PC-3 (cell line): ENCODE results near the gene TNS3. TPM values are rescaled to one million over a fixed set of nuclear protein-coding genes. Genes with fewer than 3 reads are reported as not detected.
A peak's percentile ranks its signal among the peaks of the same experiment; 100 is the strongest.

ENCODE experiments used
- ATAC-seq: fragments of 200-7000 bp; cut with Tn5 transposase; 2 replicates; pipeline ENCODE4 v1.9.1; 2020; ENCODE audit warnings: mild to moderate bottlenecking, moderate library complexity
- BruUV-seq: library from RNA; stranded (reverse); fragments of 400-500 nt; replicated peaks from 2 replicates; lab custom pipeline; 2021; lab: Mats Ljungman, UMichigan
- CTCF ChIA-PET: fragments of 300-600 bp; sonication (Branson Sonifier 250); formaldehyde crosslinking; loops from one replicate; lab custom pipeline; 2022; ENCODE audit warnings: antibody characterized with exemption; lab: Charles Lee
- POLR2A ChIA-PET: fragments of 300-600 bp; sonication (Branson Sonifier 250); formaldehyde crosslinking; loops from one replicate; lab custom pipeline; 2022; ENCODE audit warnings: antibody characterized with exemption; ENCODE audit not compliant: unreplicated experiment; lab: Charles Lee
- DNase-seq: peaks from one replicate; pipeline ENCODE4 v3.0.0-alpha.2; 2015
- H2AFZ ChIP-seq: fragments of 300-600 bp; sonication (generic); 2 replicates; pipeline ENCODE4 v1.6.0; 2016; ENCODE audit warnings: antibody characterized with exemption, low read length
- H3F3A ChIP-seq: fragments of 300-600 bp; sonication (generic); one replicate; pipeline ENCODE4 v1.6.0; 2017; ENCODE audit warnings: antibody characterized with exemption, low read length, control low read depth, mild to moderate bottlenecking; ENCODE audit not compliant: unreplicated experiment
- H3K27ac ChIP-seq: fragments of 300-600 bp; sonication (generic); 2 replicates; pipeline ENCODE4 v1.5.1; 2016; ENCODE audit warnings: mild to moderate bottlenecking, low read length
- H3K27me3 ChIP-seq: fragments of 300-600 bp; sonication (generic); 2 replicates; pipeline ENCODE4 v1.6.1; 2016; ENCODE audit warnings: low read length, mixed read lengths
- H3K36me3 ChIP-seq: fragments of 300-600 bp; sonication (generic); 2 replicates; pipeline ENCODE4 v1.6.1; 2016; ENCODE audit warnings: low read depth, mixed run types, low read length, mixed read lengths
- H3K4me1 ChIP-seq: fragments of 300-600 bp; sonication (generic); 2 replicates; pipeline ENCODE4 v1.5.1; 2016; ENCODE audit warnings: low read length; ENCODE audit not compliant: insufficient read depth
- H3K4me2 ChIP-seq: fragments of 300-600 bp; sonication (generic); 2 replicates; pipeline ENCODE4 v1.6.0; 2016; ENCODE audit warnings: low read length
- H3K4me3 ChIP-seq: fragments of 300-600 bp; sonication (generic); 2 replicates; pipeline ENCODE4 v1.5.1; 2016; ENCODE audit warnings: mild to moderate bottlenecking, low read length, mixed read lengths
- H3K79me2 ChIP-seq: fragments of 300-600 bp; sonication (generic); 2 replicates; pipeline ENCODE4 v1.6.1; 2017; ENCODE audit warnings: low read length, mixed read lengths
- H3K9ac ChIP-seq: fragments of 300-600 bp; sonication (generic); 2 replicates; pipeline ENCODE4 v1.6.0; 2016; ENCODE audit warnings: mild to moderate bottlenecking, low read length
- H3K9me2 ChIP-seq: fragments of 300-600 bp; sonication (generic); replicated peaks from 2 replicates; pipeline ENCODE4 v1.6.1; 2016; ENCODE audit warnings: mixed run types, low read length, mixed read lengths
- H3K9me3 ChIP-seq: fragments of 300-600 bp; sonication (generic); 2 replicates; pipeline ENCODE4 v1.6.1; 2016; ENCODE audit warnings: low read length, mixed read lengths
- H4K20me1 ChIP-seq: fragments of 300-600 bp; sonication (generic); 2 replicates; pipeline ENCODE4 v1.6.1; 2016; ENCODE audit warnings: low read length, mixed read lengths
- EZH2 ChIP-seq: fragments of 300-600 bp; sonication (generic); IDR thresholded peaks from one replicate; pipeline ENCODE4 v1.6.1; 2017; ENCODE audit warnings: antibody characterized with exemption, mild to moderate bottlenecking, low read length; ENCODE audit not compliant: unreplicated experiment
- EZH2phosphoT487 ChIP-seq: fragments of 300-600 bp; sonication (generic); IDR thresholded peaks from 2 replicates; pipeline ENCODE4 v1.6.1; 2018; ENCODE audit warnings: mild to moderate bottlenecking, antibody characterized with exemption, low read length, borderline replicate concordance
- intact Hi-C: fragments of 100-400 bp; cut with micrococcal nuclease; formaldehyde crosslinking; loops from 2 replicates; pipeline ENCODE4 v1.9.0; 2023
- total RNA-seq: library from RNA; depleted of rRNA; stranded (reverse); fragments of >200 nt; gene quantifications from 2 replicates; pipeline ENCODE4 v1.2.3, GENCODE V29; 2014
- TF ChIP-seq, protein P1 (sequence below): fragments of 300-600 bp; sonication (generic); conservative IDR thresholded peaks from 2 replicates; pipeline ENCODE4 v1.5.1; 2017; ENCODE audit warnings: antibody characterized with exemption, low read depth, mild to moderate bottlenecking, low read length

Gene TNS3
- total RNA-seq, 1 experiment from 2014 or later = 72.3 TPM

DNA sequence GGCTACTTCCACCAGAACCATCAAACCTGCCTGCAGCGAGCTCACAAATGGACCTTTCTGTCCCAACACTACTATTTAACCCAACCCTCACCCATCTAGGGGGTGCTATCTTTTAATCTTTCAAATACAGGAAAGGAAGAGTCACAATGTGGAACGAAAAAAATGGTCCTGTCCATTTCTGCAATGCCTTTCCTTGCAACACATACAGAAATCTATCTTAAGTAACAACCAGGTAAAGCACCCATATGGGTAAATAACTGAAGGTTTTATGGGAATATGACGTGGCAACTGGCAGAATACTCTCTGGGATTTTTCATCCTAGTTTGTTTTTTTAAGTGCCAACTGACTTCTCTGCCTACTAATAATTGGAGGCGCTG lies 24.6 kb downstream of the TNS3 start:
- intact Hi-C loops = no loop called here
- Histone ChIP-seq H3K36me3 (peaks cover 17% of the 10 kb centered on the region), H3K79me2 (peaks cover 87% of the 10 kb centered on the region), H3K9me3 (no peaks in the 10 kb centered on the region), H3K9ac (peak overlapping the region; percentile 39; the same call in 1 of the 2 replicates), H3K4me3 (no peak overlapping the region), H3K4me1 (peaks cover 41% of the 10 kb centered on the region), H3K27me3 (no peaks in the 10 kb centered on the region), H3K9me2 (no peaks in the 10 kb centered on the region), H3K4me2 (peak overlapping the region; percentile 51), H4K20me1 (0 out of 2 replicates have a peak, but pooled peaks cover 4% of the 10 kb centered on the region), H3K27ac (peak overlapping the region; percentile 78), H3F3A (no peaks in the 10 kb centered on the region), H2AFZ (no peak overlapping the region)
- POLR2A ChIA-PET = no interaction called here
- TF ChIP-seq EZH2 = no peak
- no peak for TF ChIP-seq EZH2phosphoT487
- TF ChIP-seq, protein P1, sequence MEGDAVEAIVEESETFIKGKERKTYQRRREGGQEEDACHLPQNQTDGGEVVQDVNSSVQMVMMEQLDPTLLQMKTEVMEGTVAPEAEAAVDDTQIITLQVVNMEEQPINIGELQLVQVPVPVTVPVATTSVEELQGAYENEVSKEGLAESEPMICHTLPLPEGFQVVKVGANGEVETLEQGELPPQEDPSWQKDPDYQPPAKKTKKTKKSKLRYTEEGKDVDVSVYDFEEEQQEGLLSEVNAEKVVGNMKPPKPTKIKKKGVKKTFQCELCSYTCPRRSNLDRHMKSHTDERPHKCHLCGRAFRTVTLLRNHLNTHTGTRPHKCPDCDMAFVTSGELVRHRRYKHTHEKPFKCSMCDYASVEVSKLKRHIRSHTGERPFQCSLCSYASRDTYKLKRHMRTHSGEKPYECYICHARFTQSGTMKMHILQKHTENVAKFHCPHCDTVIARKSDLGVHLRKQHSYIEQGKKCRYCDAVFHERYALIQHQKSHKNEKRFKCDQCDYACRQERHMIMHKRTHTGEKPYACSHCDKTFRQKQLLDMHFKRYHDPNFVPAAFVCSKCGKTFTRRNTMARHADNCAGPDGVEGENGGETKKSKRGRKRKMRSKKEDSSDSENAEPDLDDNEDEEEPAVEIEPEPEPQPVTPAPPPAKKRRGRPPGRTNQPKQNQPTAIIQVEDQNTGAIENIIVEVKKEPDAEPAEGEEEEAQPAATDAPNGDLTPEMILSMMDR = no peak
- CTCF ChIA-PET = no interaction called here
- no TSS peak for BruUV-seq
- ATAC-seq (peak; percentile 61), DNase-seq (no peak)

DNA sequence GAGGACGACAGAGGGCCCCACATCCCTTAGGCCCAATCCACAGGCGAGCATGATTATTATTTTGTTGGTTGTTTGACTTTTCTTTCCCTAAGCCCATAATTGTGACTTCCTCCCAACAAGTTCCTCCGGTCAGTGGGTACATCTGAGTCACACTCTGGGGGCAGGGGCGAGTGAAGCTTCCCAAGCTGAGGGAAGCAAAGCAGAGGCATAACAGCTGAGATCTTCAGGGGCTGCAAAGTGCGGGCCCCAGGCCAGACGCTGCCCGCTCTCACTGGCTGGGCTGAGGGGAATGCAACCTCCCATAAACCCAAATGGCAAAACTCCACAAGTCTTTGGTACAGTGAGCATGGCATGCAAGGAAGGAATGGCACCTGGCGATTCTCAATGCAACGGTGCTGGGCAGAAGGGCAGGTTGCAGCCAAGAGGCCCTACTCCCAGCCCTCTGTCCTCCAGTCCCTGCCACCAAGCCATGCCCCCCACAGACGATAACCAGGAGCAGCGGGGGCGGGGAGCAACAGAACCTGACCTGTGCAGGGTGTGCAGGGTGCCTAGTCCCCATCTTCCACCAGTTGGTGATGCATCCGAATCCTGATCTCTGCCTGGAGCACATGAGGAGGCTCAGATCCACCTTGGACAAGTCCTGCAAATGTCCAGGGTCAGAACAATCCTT lies 25.3 kb downstream of the TNS3 start:
- H3K27ac ChIP-seq = peak overlapping the region; percentile 78
- H3K9me2 ChIP-seq = no peaks in the 10 kb centered on the region
- 0 out of 2 replicates have a peak, but pooled peaks cover 4% of the 10 kb centered on the region for H4K20me1 ChIP-seq
- peaks cover 42% of the 10 kb centered on the region for H3K4me1 ChIP-seq
- no peak overlapping the region for H2AFZ ChIP-seq
- ChIA-PET CTCF (no interaction called here), POLR2A (no interaction called here)
- TF ChIP-seq, protein P1 = no peak
- TF ChIP-seq EZH2 = no peak
- TF ChIP-seq EZH2phosphoT487 = no peak
- no TSS peak for BruUV-seq
- no peak overlapping the region for H3K9ac ChIP-seq
- peaks cover 17% of the 10 kb centered on the region for H3K36me3 ChIP-seq
- H3K4me3 ChIP-seq = peak overlapping the region; percentile 12; the same call in 1 of the 2 replicates
- H3K9me3 ChIP-seq = no peaks in the 10 kb centered on the region
- peak overlapping the region; percentile 51 for H3K4me2 ChIP-seq
- no peaks in the 10 kb centered on the region for H3K27me3 ChIP-seq
- intact Hi-C loops = no loop called here
- no peaks in the 10 kb centered on the region for H3F3A ChIP-seq
- H3K79me2 ChIP-seq = peaks cover 87% of the 10 kb centered on the region
- ATAC-seq (no peak; the same call in 1 of the 2 replicates), DNase-seq (peak; percentile 50)

DNA sequence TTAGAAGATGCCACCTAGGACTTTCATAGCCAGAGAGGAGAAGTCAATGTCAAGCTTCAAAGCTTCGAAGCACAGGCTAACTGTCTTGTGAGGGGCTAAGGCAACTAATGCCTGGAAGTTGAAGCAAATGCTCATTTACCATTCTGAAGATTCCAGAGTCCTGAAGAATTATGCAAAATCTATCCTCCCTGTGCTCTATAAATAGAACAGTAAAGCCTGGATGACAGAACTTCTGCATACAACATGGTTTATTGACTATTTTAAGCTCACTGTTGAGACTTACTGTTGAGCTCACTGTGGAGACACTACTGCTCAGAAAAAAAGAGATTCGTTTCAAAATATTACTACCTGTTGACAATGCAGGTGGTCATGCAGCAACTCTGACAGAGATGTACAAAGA lies 28.6 kb downstream of the TNS3 start:
- peaks cover 11% of the 10 kb centered on the region; the same call in 1 of the 2 replicates for H3K36me3 ChIP-seq
- no peak for ATAC-seq
- ChIA-PET POLR2A (no interaction called here), CTCF (no interaction called here)
- H3F3A ChIP-seq = no peaks in the 10 kb centered on the region
- no peak overlapping the region for H3K4me3 ChIP-seq
- no peaks in the 10 kb centered on the region for H4K20me1 ChIP-seq
- no peak overlapping the region for H2AFZ ChIP-seq
- no peak overlapping the region for H3K27ac ChIP-seq
- no peak overlapping the region for H3K4me2 ChIP-seq
- H3K9ac ChIP-seq = no peak overlapping the region
- BruUV-seq = no TSS peak
- intact Hi-C loops = no loop called here
- H3K9me2 ChIP-seq = no peaks in the 10 kb centered on the region
- H3K4me1 ChIP-seq = peaks cover 41% of the 10 kb centered on the region
- no peaks in the 10 kb centered on the region for H3K27me3 ChIP-seq
- H3K9me3 ChIP-seq = no peaks in the 10 kb centered on the region
- TF ChIP-seq EZH2phosphoT487 = no peak
- no peak for TF ChIP-seq EZH2
- TF ChIP-seq, protein P1 = no peak
- peaks cover 84% of the 10 kb centered on the region for H3K79me2 ChIP-seq
- no peak for DNase-seq
